G401 (cell line): ENCODE results near the gene STX17. TPM values are rescaled to one million over a fixed set of nuclear protein-coding genes. Genes with fewer than 3 reads are reported as not detected.
"Not testable (repeated sequence)": the region's sequence is repeated elsewhere in the genome, so short reads cannot be mapped to it uniquely, and the experiment has no call there.

Experiments used
- DNase-seq: peaks from one replicate; pipeline ENCODE4 v3.0.0-alpha.2; 2015; ENCODE audit warnings: low spot score
- in situ Hi-C: cut with HindIII; loops from 2 replicates; pipeline ENCODE4 v1.10.0; 2016; ENCODE audit warnings: low sequenced_read_pairs, mixed read lengths
- total RNA-seq: library from RNA; depleted of rRNA; stranded (reverse); fragments of >200 nt; shearing (Covaris generic); gene quantifications from 2 replicates; pipeline ENCODE4 v1.2.3, GENCODE V29; 2014; rRNA removed

The STX17 gene
- 3.4 and 11.8 TPM in 2 replicates for total RNA-seq

- in situ Hi-C loops: no loop called here
- DNase-seq: peak; percentile 72
These were observed at the start of gene STX17 for GRCh38 chr9:99906403-99907207. STX17 (plus strand) TSS chr9:99906654; CDS start chr9:99915240, 8,586 bp downstream.

- in situ Hi-C loops: not testable (repeated sequence)
These were observed 48.9 kb upstream of the STX17 start for GRCh38 chr9:99857576-99857975.

GRCh38 chr9:99858087-99858486, 48.4 kb upstream of the STX17 start:
- in situ Hi-C loops: no loop called here
- no peak for DNase-seq

More at GRCh38 chr9:99857576-99857975, 48.9 kb upstream of the STX17 start:
- DNase-seq: not testable (repeated sequence)

GRCh38 chr9:99859243-99859980, 47.0 kb upstream of the STX17 start:
- in situ Hi-C loops: no loop called here

GRCh38 chr9:99860266-99860665, 46.2 kb upstream of the STX17 start:
- no peak for DNase-seq
- in situ Hi-C loops: no loop called here

More at GRCh38 chr9:99859243-99859980, 47.0 kb upstream of the STX17 start:
- no peak for DNase-seq

GRCh38 chr9:99863955-99864354, 42.5 kb upstream of the STX17 start:
- no peak for DNase-seq
- in situ Hi-C loops: no loop called here

GRCh38 chr9:99866398-99866797, 40.1 kb upstream of the STX17 start:
- peak; percentile 6 for DNase-seq
- in situ Hi-C loops: no loop called here

- in situ Hi-C loops: no loop called here
- no peak for DNase-seq
These were observed 38.9 kb upstream of the STX17 start for GRCh38 chr9:99867536-99867935.

- in situ Hi-C loops: no loop called here
- no peak for DNase-seq
These were observed 38.5 kb upstream of the STX17 start for GRCh38 chr9:99867968-99868367.

- in situ Hi-C loops: no loop called here
- no peak for DNase-seq
These were observed 37.6 kb upstream of the STX17 start for GRCh38 chr9:99868845-99869244.

GRCh38 chr9:99870126-99870525, 36.3 kb upstream of the STX17 start:
- in situ Hi-C loops: no loop called here
- DNase-seq: no peak

- DNase-seq: no peak
- in situ Hi-C loops: no loop called here
These were observed 32.9 kb upstream of the STX17 start for GRCh38 chr9:99873531-99873930.

GRCh38 chr9:99873943-99874584, 32.4 kb upstream of the STX17 start:
- in situ Hi-C loops: no loop called here
- no peak for DNase-seq

- no peak for DNase-seq
- in situ Hi-C loops: no loop called here
These were observed 30.3 kb upstream of the STX17 start for GRCh38 chr9:99876190-99876589.

- in situ Hi-C loops: no loop called here
- no peak for DNase-seq
These were observed 27.8 kb upstream of the STX17 start for GRCh38 chr9:99878651-99879050.

- no peak for DNase-seq
These were observed 24.7 kb upstream of the STX17 start for GRCh38 chr9:99881769-99882168.

GRCh38 chr9:99885747-99886146, 20.7 kb upstream of the STX17 start:
- in situ Hi-C loops: no loop called here
- no peak for DNase-seq

More at GRCh38 chr9:99881769-99882168, 24.7 kb upstream of the STX17 start:
- in situ Hi-C loops: no loop called here

- in situ Hi-C loops: no loop called here
- DNase-seq: no peak
These were observed 17.3 kb upstream of the STX17 start for GRCh38 chr9:99889120-99889519.

GRCh38 chr9:99894826-99895225, 11.6 kb upstream of the STX17 start:
- in situ Hi-C loops: no loop called here
- no peak for DNase-seq

- in situ Hi-C loops: no loop called here
- DNase-seq: no peak
These were observed 10.9 kb upstream of the STX17 start for GRCh38 chr9:99895510-99895909.
